GM08714 (cell line): Measurements from ENCODE around the gene PLA2G2D.
"Not testable (repeated sequence)": the region's sequence is repeated elsewhere in the genome, so short reads cannot be mapped to it uniquely, and the experiment has no call there.

Experiments
- H3K4me3 ChIP-seq: fragments of 200-500 bp; sonication (Bioruptor generic); 2 replicates; pipeline ENCODE4 v1.5.1; 2014; ENCODE audit warnings: mild to moderate bottlenecking, low read length, inconsistent platforms
- ZNF274 ChIP-seq: IDR thresholded peaks from 2 replicates; pipeline ENCODE4 v1.6.1; 2012; ENCODE audit warnings: mild to moderate bottlenecking, low read depth, low read length

Gene PLA2G2D

GRCh38 chr1:20137055-20137454, 17.7 kb upstream of the PLA2G2D start:
- TF ChIP-seq ZNF274: no peak
- H3K4me3 ChIP-seq: no peak overlapping the region

- no peak overlapping the region for H3K4me3 ChIP-seq
- no peak for TF ChIP-seq ZNF274
Observed at GRCh38 chr1:20136249-20136648, 16.9 kb upstream of the PLA2G2D start.

GRCh38 chr1:20134995-20135394, 15.7 kb upstream of the PLA2G2D start:
- no peak overlapping the region for H3K4me3 ChIP-seq
- TF ChIP-seq ZNF274: no peak

- not testable (repeated sequence) for H3K4me3 ChIP-seq
Observed at GRCh38 chr1:20130518-20130917, 11.2 kb upstream of the PLA2G2D start.

GRCh38 chr1:20126806-20127440, 7.6 kb upstream of the PLA2G2D start:
- TF ChIP-seq ZNF274: no peak
- no peak overlapping the region for H3K4me3 ChIP-seq

- no peak for TF ChIP-seq ZNF274
- H3K4me3 ChIP-seq: no peak overlapping the region
Observed at GRCh38 chr1:20126041-20126805, 6.9 kb upstream of the PLA2G2D start.

- no peak overlapping the region for H3K4me3 ChIP-seq
- TF ChIP-seq ZNF274: no peak
Observed at GRCh38 chr1:20125100-20125499, 5.8 kb upstream of the PLA2G2D start.

- TF ChIP-seq ZNF274: no peak
Observed at GRCh38 chr1:20124456-20125057, 5.2 kb upstream of the PLA2G2D start.

GRCh38 chr1:20123722-20124455, 4.6 kb upstream of the PLA2G2D start:
- H3K4me3 ChIP-seq: no peak overlapping the region
- no peak for TF ChIP-seq ZNF274

More at GRCh38 chr1:20124456-20125057, 5.2 kb upstream of the PLA2G2D start:
- no peak overlapping the region for H3K4me3 ChIP-seq

- no peak for TF ChIP-seq ZNF274
- H3K4me3 ChIP-seq: no peak overlapping the region
Observed at GRCh38 chr1:20120796-20121195, 1.5 kb upstream of the PLA2G2D start.

GRCh38 chr1:20117236-20117635, 2.1 kb downstream of the PLA2G2D start:
- no peak for TF ChIP-seq ZNF274
- no peak overlapping the region for H3K4me3 ChIP-seq

GRCh38 chr1:20115916-20116315, 3.4 kb downstream of the PLA2G2D start:
- H3K4me3 ChIP-seq: no peak overlapping the region
- no peak for TF ChIP-seq ZNF274

GRCh38 chr1:20115479-20115878, 3.9 kb downstream of the PLA2G2D start:
- no peak for TF ChIP-seq ZNF274
- no peak overlapping the region for H3K4me3 ChIP-seq

GRCh38 chr1:20114021-20114648, 5.2 kb downstream of the PLA2G2D start:
- H3K4me3 ChIP-seq: no peak overlapping the region
- no peak for TF ChIP-seq ZNF274
